ENCODE data around the gene ETS2. TPM values are rescaled to one million over a fixed set of nuclear protein-coding genes. Genes with fewer than 3 reads are reported as not detected.

ETS2 gene
- total and polyA plus RNA-seq, 12 donors: 15.1 to 66.8 (median 44.6) TPM

- Histone ChIP-seq H3K36me3 (replicated peaks in 1 of 2) (no peaks in the 10 kb centered on the region), H3K27me3 (no peaks in the 10 kb centered on the region), H3K27ac (no peak overlapping the region), H3K4me3 (no peak overlapping the region), H3K4me1 (replicated peaks in 1 of 2) (peaks cover 0 to 10% of the 10 kb centered on the region in 2 donors), H3K9me3 (replicated peaks in 1 of 3) (no peaks in the 10 kb centered on the region)
- WGBS, 4 donors: 78 to 82% (median 80%) methylated on average over 15 to 16 of the region's 16 CpGs
- intact Hi-C loops (cut with DNase I): loop anchor here (10.0 kb wide), 3 partner anchors 68 to 322 kb away; no protein-coding TSS in a partner anchor
- no peak for TF ChIP-seq POLR2A (IDR thresholded peaks at IDR 0.05)
- TF ChIP-seq CTCF (IDR thresholded peaks at IDR 0.05): no peak
- DNase-seq: no peak
These were observed 3.4 kb upstream of the ETS2 start for GRCh38 chr21:38802050-38803026.

- no peaks in the 10 kb centered on the region for H3K27me3 ChIP-seq
- no peak overlapping the region for H3K27ac ChIP-seq
- 70 to 81% (median 77%) methylated on average over 7 of the region's 7 CpGs for WGBS, 4 donors
- no peak overlapping the region for H3K4me3 ChIP-seq
- H3K9me3 ChIP-seq (replicated peaks in 1 of 3): no peaks in the 10 kb centered on the region
- TF ChIP-seq POLR2A (IDR thresholded peaks at IDR 0.05): no peak
- TF ChIP-seq CTCF (IDR thresholded peaks at IDR 0.05): no peak
- H3K4me1 ChIP-seq (replicated peaks in 1 of 2): peaks cover 0 to 10% of the 10 kb centered on the region in 2 donors
- no peak for DNase-seq
- intact Hi-C loops (cut with DNase I): loop anchor here (10.0 kb wide), 3 partner anchors 68 to 322 kb away; no protein-coding TSS in a partner anchor
- no peaks in the 10 kb centered on the region for H3K36me3 ChIP-seq (replicated peaks in 1 of 2)
These were observed 2.6 kb upstream of the ETS2 start for GRCh38 chr21:38803075-38803660.

GRCh38 chr21:38804030-38804788 is 1.5 kb upstream of the ETS2 start:
- Histone ChIP-seq H3K36me3 (replicated peaks in 1 of 2) (no peaks in the 10 kb centered on the region), H3K27me3 (no peaks in the 10 kb centered on the region), H3K27ac (peak overlapping the region in 2 of 5 donors; percentile 90 to 95), H3K4me1 (replicated peaks in 1 of 2) (peaks cover 0 to 10% of the 10 kb centered on the region in 2 donors), H3K9me3 (replicated peaks in 1 of 3) (no peaks in the 10 kb centered on the region), H3K4me3 (peak overlapping the region in 1 of 4 donors; percentile 93)
- TF ChIP-seq POLR2A (IDR thresholded peaks at IDR 0.05) (no peak), CTCF (IDR thresholded peaks at IDR 0.05) (peak in 1 of 6 experiments; percentile 26)
- WGBS, 4 donors: 61 to 70% (median 70%) methylated on average over 13 of the region's 13 CpGs
- intact Hi-C loops (cut with DNase I): loop anchor here (10.0 kb wide), 3 partner anchors 69 to 321 kb away; no protein-coding TSS in a partner anchor
- peak in 1 of 7 donors; percentile 50 for DNase-seq
